Esophagus muscularis mucosa (tissue), 4 donors: ENCODE results near the gene PSMB7. TPM values are rescaled to one million over a fixed set of nuclear protein-coding genes. Genes with fewer than 3 reads are reported as not detected.

Source experiments
- DNase-seq: peaks from one replicate; pipeline ENCODE4 v3.0.0-alpha.2; 2017; ENCODE audit errors: extremely low spot score
- H3K27ac ChIP-seq, 4 donors: fragments of 200-600 bp; sonication (generic); replicated peaks in 1 of 4; 1 replicate in 3 of 4; 2 replicates in 1 of 4; pipeline ENCODE4 v1.5.1; 2016 to 2019; ENCODE audit warnings: mild to moderate bottlenecking in 1 of 4
- H3K27me3 ChIP-seq, 4 donors: fragments of 200-600 bp; sonication (generic); one replicate each; pipeline versions ENCODE4 v1.5.1 to v1.6.0; 2016 to 2019
- H3K36me3 ChIP-seq, 4 donors: fragments of 200-600 bp; sonication (generic); one replicate each; pipeline ENCODE4 v1.5.1; 2016 to 2019
- H3K4me1 ChIP-seq, 4 donors: fragments of 200-600 bp; sonication (generic); one replicate each; pipeline ENCODE4 v1.5.1; 2016 to 2019
- H3K4me3 ChIP-seq, 4 donors: fragments of 200-600 bp; sonication (generic); 1 replicate in 2 of 4; 2 replicates in 2 of 4; pipeline ENCODE4 v1.5.1; 2016 to 2019; ENCODE audit warnings: mild to moderate bottlenecking in 4 of 4, moderate library complexity in 1 of 4
- H3K9me3 ChIP-seq, 4 donors: fragments of 200-600 bp; sonication (generic); 1 replicate in 3 of 4; 2 replicates in 1 of 4; pipeline ENCODE4 v1.5.1; 2016 to 2019
- CTCF ChIP-seq, 3 experiments: fragments of 200-600 bp in 2 of 3; fragments of 450-650 bp in 1 of 3; sonication (generic) in 2 of 3; IDR thresholded peaks; one replicate each; pipeline ENCODE4 v1.5.1; 2017 to 2019; ENCODE audit warnings: antibody characterized with exemption in 3 of 3, mild to moderate bottlenecking in 2 of 3, moderate library complexity in 1 of 3
- EP300 ChIP-seq: sonication (generic); formaldehyde crosslinking; IDR thresholded peaks from one replicate; pipeline ENCODE4 v1.6.1; 2017; ENCODE audit warnings: antibody characterized with exemption
- POLR2A ChIP-seq: fragments of 450-650 bp; IDR thresholded peaks from one replicate; pipeline ENCODE4 v1.6.1; 2017; ENCODE audit warnings: antibody characterized with exemption, moderate library complexity, mild to moderate bottlenecking, low read depth
- POLR2AphosphoS5 ChIP-seq, 2 donors: sonication (generic); formaldehyde crosslinking; IDR thresholded peaks; one replicate each; pipeline ENCODE4 v1.6.1; 2017; ENCODE audit warnings: antibody characterized with exemption in 2 of 2
- WGBS: methylation state at CpG from one replicate; pipeline ENCODE4 v1.1.5; 2018; 5-methylcytosine and 5-hydroxymethylcytosine counted together
- intact Hi-C: fragments of 100-400 bp; cut with DNase I; formaldehyde crosslinking; loops from one replicate; pipeline ENCODE4 v1.15.1; 2023
- total RNA-seq, 4 donors: library from RNA; depleted of rRNA; stranded (reverse); fragments of >200 nt; gene quantifications; one replicate each; pipeline versions ENCODE4 v1.1.0 to v1.2.1, GENCODE V29; 2016

The PSMB7 gene
- total RNA-seq, 4 donors from 2014 or later, result 105 to 124 (median 113) TPM

- Histone ChIP-seq H3K36me3 (peaks cover 6 to 32% (median 18%) of the 10 kb centered on the region in 4 donors), H3K27ac (no peak overlapping the region), H3K4me3 (no peak overlapping the region), H3K27me3 (no peaks in the 10 kb centered on the region), H3K4me1 (peaks cover 1 to 30% (median 21%) of the 10 kb centered on the region in 4 donors), H3K9me3 (no peaks in the 10 kb centered on the region)
- TF ChIP-seq CTCF (IDR thresholded peaks at IDR 0.05), result no peak
- no peak for TF ChIP-seq EP300
- no peak for TF ChIP-seq POLR2A
- TF ChIP-seq POLR2AphosphoS5 (IDR thresholded peaks at IDR 0.05), result no peak
- intact Hi-C loops, result no loop called here
- 92% methylated on average over 14 of the region's 14 CpGs for whole genome bisulfite sequencing
- DNase-seq, result no peak
Observed at GRCh38 chr9:124303762-124304161, 111.5 kb downstream of the PSMB7 start.

Other genes starting within 250 kb of the PSMB7 start
- gene NEK6, start 157.5 kb downstream of the PSMB7 start, total RNA-seq, result 10 to 100 TPM; 14.1 to 21.9 (median 15.1) TPM
- not detected for gene ADGRD2, start 35.0 kb upstream of the PSMB7 start, total RNA-seq
- under 1 TPM in 1 of 4 donors, not detected in 3; 0.17 TPM for gene NR5A1, start 92.0 kb upstream of the PSMB7 start, total RNA-seq